Stimulated activated CD8-positive, alpha-beta memory T cell treated with anti-CD3 and anti-CD28 coated beads, Interleukin-7, amount 100 ng/mL, for 1 hour (primary cell): ENCODE data around the gene ANKFY1.

ENCODE experiments used
- DNase-seq, 2 donors: peaks; one replicate each; pipeline ENCODE4 v3.0.0-alpha.2; 2020; ENCODE audit warnings: low read depth in 2 of 2

ANKFY1 gene

DNA sequence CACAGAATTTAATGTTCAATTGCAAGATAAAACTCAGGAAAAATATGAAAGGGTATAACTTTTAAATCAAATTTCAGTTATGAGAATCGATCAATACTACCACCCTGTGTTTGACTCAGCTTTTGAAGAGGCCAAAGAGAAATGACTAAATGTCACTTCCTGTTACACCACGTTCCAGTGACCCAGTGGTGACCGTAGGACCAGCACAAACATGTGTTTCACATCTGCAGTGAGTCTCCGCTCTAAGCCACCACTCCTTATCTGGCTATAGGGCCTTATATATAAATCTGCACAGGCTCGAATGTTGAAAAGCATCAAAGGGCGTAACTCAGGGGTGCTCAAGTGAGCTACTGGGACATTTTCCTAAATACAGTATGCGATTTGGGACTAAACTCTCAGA, 84.7 kb downstream of the ANKFY1 start:
- no peak for DNase-seq

DNA sequence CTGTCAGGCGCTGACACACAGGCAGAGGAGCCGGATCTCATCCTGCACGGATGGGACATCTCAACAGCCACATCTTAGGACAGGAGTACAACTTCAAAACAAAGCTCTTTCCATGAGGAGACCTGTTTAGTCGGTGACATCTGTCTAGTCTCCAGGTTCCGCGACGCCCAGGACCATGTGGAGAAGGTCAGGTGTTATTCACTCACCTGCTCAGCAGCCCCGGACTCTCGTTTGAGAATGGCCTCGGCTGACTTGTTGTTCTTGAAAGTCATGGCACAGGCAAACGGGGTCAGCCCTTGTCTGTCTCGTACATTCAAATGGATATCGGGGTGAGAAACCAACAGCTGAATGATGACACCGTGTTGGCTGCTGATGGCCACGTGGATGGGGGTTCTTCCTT, 85.1 kb downstream of the ANKFY1 start:
- DNase-seq = no peak

DNA sequence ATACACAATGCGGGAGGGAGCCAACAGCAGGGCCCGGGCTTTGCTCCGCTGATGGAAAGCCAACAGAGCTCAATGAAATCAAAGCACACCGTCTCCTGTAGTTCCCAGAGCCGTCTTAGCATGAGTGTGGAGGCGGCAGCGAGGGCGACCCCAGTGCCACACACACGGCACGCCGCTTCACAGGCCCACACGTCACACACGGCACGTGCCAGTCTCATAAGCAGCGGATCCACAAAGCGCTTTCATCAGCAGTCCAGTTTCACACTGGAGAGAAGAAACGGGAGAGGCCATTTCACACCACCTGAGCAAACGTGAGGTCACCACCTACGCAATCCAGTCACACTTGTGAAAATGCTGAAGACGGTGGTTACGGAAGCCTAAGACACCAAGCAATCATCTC, 86.0 kb downstream of the ANKFY1 start:
- no peak for DNase-seq

DNA sequence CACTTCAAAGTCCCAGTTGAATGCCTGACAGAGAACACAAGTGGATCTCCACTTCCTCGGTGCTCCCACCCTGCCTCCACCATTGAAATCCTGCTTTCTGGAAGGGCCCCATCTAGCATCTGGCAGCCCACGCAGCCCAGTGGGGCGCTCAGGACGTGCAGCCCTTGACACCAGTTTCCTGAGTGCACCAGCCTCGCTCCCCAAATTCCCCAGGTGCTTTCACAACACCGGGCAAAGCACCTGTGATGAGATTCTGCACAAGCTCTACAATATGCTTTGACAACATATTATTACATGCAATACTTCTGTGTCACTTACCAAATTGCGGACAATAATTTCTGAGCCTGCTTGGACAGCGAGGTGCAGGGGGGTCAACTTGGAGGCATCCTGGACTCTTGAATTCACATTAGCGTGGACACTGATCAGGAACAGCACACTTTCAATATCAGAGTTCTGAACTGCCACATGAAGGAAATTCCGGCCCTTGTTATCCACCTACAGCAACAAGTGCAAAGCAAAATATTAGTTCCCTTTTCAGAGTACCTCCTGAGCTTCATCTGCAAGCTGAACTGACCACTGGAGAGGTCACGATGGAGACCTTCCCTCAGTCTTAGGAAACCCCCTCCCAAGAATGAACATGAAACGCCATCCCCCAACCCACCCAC, 86.8 kb downstream of the ANKFY1 start:
- no peak for DNase-seq

DNA sequence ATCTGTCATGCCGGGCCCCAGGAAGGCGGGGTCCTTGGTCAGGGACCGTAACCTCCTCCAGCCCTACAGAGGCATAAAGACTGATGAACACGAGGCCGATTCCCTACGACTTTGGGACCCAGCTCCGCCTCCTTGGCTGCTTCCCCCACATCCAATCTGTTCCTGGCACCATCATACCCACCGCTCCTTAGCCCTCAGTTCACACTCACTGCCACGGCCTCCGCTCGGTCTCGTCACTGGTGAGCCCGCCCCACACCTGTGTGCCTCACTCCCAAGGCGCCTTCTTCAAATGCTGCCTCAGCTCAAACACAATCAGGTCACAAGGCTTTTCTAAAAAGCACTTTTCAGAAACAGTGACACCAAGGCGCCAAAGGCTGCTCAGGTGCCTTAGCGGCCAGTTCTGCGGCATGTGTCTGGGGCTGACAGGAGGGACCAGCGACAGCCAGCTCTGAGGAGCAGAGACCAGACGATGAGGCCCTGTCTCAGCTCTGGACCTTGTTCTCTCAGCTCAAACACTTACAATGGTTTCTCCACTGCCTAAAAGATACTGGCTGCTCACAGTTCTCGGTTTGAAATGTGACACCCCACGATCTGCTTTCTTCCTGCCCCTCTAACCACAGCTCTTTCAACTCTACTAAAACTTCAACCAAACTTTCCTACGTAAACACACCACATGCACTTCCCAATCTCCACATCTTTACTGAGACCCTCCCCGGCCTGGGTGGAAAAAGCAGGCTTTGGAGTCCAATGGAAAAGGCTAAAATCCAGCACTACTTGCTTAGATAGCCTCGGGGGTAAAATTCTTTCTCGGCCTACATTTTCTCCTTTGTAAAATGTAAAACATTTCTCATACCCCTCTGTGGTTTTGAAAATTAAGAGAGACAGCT, 87.6 kb downstream of the ANKFY1 start:
- DNase-seq = no peak

DNA sequence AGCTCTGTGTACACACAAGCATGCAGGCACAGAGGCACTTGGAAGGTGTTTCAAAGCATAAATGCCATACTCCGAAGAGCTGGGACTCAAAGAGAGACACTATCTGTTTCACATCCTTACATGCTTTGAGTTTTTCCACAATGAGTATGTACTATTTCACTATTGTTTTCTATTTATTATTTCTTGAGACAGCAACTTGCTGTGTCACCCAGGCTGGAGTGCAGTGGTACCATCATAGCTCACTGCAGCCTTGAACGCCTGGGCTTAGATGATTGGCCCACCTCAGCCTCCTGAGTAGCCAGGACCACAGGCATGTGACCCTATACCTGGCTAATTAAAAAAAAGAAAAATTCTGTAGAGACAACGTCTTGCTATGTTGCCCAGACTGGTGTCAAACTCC, 89.2 kb downstream of the ANKFY1 start:
- no peak for DNase-seq

DNA sequence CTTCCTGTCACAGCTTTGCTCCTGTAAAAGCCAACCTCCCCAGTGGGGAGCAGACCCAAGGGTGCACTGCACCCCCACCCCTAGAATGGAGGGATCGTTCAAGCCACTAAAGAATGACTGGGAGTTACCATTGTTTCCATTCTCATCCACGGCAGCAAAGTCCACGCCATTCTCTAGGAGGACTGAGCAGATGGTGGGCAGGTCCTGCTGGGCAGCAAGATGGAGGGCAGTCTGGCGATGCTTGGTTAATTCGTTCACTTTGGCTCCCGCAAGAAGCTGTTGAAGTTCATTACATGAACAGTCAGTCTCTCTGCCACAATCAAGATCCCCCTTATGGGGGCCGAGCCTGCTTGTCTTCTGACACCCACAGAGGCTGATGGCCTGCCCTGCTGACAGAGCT, 90.0 kb downstream of the ANKFY1 start:
- no peak for DNase-seq

DNA sequence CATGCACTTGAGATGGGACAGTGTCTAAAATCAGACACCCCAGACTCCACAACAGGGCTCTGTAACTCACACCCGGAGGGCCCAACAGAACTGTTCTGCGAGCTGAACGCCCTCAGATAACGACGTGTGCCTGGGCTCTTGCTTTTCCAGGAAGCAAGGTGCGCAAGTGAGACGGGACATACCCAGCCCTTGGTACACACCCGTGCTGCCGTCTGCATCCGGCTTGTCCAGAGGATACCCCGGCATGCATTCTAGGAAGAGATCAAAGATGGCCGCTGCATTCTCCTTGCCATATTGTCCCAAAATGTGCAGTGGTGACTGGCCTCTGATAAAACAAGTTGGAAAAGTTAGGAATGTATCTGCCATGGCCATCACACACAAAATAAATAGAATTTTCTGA, 91.4 kb downstream of the ANKFY1 start:
- no peak for DNase-seq

DNA sequence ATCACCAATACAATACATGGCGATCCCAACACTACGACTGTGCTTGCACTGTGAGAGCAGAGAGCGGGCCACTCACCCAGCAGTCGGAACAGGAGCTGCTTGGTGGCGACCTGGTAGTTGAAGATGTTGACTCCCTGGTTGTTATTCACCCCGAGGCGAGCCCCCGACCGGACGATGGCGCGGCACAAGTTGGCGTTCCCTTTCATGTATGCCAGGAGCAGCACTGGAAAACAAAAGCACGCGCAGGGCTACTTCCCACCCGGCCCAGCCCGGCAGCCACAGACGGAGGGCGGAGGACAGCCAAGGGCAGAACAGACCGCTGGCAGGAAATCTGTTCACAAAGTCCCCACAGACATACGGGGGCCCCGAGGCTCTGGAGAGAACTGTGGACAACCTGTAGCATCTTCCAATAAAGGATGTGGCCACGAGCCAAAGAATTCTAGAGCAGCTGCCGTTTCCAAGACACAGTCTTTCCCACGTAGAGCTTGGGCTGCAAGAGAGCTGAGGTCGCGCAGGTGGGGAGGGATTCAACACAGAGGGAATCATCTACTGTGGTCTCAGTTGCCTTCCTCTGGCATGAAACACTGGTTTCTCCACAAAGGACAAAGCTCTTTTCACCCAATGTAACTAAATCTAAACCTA, 93.0 kb downstream of the ANKFY1 start:
- no peak for DNase-seq

DNA sequence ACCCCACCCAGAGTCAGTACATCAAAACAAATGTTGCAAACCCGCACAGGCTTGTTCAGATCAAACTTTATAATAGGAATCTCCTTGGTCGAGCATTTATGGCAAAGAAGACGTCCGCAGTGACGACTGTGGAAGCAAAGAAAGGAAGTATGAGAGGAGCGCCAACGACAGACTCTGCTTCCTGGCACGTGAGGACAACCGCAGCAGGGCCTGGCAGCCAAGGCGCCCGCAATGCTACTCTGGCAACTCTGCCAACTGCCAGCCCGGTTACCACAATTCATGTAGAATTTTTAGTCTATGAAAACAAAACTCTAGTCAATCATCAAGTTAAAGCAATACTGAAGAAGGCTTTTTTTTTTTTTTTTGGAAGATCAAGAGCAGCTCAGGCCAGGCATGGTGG, 96.0 kb downstream of the ANKFY1 start:
- no peak for DNase-seq

DNA sequence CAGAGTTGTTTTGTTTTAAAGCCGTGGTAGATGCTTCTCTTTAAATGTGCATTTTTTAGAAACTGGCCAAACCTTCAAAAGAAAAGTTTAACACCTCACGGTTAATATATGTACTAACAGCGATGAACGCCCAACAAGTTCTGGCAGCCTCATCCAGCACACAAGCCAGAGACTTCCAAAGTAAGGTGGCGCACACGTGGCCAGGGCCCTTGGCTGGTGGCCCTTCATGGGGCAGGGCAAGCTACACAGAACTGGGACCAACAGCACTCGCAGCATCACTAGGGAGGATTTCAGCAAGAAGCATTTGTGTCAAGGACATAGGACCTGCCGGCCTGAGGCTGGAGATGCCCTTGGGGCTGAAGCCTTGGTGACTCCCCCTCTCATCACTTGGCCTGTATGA, 97.4 kb downstream of the ANKFY1 start:
- no peak for DNase-seq

DNA sequence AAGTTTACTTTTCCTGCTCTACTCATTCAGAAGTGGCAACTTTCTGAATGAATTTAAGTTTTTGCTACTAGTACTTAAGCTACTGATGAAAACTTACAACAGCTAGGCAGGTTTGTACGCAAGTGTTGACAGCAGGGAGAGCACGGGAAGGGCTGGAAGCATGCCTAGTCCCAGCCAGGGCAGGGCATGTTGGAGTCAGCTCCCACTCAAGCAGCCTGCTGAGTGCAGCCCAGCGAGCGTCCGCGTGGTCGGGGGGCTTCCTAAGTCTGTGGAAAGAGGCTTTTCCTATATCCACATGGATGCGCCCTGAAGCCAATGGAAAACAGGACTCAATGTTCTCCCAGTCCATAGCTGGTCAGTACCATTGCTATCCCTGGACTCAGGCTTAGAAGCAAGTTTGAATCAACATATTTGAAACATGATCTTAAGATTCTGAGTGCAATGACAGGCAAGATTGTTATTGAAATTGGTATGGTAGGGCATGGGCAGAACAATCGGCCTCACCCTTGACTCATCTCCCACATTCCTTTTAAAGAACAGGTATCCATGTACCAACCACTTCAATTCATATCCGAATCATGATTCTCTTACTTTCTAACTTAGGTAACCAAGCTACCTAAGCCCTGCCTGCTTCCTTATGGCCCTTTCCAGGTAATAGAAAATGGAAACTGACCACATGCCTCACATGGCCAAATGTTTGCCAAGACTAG, 98.3 kb downstream of the ANKFY1 start:
- DNase-seq = no peak

DNA sequence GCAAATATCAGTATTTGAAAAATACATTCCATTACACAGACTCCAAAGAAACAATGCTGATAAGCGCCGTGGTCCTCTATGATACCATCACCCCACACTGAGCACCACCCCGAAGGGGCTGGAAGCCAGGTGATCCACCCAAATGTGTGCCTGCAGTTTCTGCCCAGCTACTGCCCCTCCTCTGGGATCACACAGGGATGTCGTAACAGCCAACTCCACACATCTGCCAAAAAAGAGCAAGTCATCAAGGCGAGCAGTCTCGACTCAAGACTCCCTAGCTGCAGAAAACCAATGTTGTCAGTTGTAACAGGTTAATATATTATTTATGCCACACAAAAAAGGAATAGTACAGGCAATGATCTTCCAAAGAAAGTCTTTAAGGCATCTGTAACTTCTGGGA, 99.8 kb downstream of the ANKFY1 start:
- no peak for DNase-seq

DNA sequence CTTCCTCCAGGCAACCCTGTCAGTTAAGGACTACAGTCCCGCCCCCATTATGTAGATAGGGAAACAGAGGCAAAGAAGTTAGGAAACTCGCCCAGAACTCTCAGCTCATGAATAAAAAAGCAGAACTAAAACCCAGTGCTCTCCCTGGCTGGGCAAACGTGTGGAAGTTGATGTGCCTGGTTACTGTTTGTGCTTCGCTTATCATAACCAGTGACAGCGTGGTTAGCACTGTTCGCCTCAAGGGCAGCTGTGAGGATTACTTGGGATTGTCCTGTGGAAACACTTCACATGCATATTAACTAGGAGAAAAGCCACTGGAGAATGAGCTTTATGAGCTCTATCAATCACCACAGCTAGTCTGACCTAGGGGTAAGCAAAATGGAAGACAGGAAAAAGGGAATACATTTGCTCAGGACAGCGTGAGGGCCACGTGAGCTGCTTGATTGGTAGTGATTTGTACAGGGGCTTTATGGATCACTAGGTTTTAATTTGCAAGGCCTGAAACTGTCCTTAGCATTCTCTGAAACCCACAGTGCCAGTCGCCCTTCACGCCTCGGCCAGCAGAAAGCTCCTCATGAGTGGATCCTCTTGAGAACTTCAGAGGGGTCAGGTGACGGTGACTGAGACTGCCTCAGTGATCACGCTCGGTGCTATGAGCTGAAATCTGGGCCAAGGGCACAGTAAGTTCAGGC, 100.9 kb downstream of the ANKFY1 start:
- DNase-seq = no peak

DNA sequence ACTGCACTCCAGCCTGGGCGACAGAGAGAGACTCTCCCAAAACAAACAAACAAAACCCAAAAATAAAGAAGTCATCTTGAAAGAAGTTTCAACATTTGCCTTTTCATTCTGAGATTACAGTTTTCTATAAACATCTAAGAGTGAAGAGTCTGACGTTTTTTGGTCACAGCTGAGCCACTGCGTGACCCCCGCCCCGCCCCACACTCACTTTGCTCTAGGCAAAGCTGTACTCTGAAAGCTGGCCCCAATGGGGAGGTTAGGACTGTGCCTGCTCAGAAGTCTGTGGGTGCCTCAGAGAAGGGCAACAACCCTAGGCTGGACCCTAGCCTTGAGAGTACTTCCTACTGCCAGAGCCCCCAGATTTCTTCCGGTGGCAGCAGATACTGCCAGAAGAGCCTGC, 101.5 kb downstream of the ANKFY1 start:
- no peak for DNase-seq

DNA sequence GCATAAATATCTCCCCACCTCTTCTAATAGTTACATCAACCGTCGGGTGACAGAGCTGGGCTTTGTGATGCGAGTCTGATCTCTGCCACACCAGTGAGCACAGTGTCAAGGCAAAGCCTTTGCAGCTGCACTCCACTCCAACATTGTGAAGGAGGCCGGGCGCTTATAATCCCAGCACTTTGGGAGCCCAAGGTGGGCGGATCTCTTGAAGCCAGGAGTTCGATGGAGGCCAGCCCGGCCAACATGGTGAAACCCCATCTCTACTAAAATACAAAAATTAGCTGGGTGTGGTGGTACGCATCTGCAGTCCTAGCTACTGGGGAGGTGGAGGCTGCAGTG, 101.8 kb downstream of the ANKFY1 start:
- no peak for DNase-seq

DNA sequence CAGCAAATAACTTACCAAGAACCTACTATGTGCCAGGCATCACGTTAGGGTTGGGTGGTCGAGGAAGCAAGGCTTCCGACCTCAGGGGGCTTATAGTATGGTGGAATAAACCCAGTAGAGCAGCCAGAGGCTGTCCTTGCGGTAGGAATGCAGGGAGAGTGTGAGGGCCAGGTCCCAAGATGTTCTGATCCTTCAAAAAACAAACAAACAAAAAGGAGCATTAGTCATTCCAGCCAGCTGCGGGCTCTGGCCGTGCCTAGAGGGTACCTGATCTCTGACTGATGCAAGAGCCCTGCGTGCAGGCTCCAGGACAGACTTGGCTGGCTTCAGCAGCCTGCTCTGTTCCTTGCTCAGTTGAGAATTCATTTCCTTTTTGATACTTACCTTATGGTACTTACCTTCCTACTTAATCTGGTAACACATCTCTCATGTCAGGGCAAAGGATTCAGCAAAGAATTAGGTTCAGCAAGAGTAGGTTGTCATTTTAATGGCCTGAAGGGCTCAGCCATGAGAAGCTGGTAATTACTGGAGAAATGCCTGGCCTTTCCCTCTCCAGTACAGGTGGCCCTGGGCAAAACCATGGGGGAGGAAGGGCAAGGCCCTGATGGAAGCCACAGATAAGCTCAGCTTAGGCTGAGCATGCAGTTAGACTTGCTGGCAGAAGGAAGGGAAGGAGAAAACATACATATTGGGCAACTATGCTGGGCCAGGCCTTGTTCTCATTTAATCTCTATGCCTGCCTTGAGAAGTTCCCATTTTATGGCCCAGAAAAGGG, 102.4 kb downstream of the ANKFY1 start:
- DNase-seq = no peak

DNA sequence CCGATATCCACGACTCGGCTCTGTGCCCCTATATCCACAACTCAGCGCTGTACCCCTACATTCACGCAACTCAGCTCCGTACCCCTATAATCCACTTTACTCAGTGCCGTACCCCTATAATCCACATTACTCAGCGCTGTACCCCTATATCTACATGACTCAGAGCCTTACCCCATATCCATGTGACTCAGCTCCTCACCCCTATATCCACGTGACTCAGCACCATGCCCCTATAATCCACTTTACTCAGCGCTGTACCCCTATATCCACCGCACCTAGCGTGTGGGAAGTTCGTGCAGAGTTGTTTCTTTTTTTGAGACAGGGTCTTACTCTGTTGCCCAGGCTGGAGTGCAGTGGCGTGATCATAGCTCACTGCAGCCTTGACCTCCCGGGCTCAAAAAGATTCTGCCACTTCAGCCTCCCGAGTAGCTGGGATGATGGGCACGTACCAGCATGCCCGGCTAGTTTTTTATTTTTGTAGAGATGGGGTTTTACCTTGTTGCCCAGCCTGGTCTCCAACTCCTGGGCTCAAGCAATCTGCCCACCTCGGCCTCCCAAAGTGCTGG, 103.4 kb downstream of the ANKFY1 start:
- no peak for DNase-seq

DNA sequence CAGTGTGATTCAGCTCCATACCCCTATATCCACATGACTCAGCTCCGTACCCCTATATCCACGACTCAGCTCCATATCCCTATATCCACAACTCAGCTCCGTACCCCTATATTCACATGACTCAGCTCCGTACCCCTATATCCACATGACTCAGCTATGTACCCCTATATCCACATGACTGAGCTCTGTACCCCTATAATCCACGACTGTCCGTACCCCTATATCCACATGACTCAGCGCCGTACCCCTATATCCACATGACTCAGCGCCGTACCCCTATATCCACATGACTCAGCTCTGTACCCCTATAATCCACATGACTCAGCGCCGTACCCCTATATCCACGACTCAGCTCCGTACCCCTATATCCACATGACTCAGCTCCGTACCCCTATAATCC, 104.0 kb downstream of the ANKFY1 start:
- no peak for DNase-seq

DNA sequence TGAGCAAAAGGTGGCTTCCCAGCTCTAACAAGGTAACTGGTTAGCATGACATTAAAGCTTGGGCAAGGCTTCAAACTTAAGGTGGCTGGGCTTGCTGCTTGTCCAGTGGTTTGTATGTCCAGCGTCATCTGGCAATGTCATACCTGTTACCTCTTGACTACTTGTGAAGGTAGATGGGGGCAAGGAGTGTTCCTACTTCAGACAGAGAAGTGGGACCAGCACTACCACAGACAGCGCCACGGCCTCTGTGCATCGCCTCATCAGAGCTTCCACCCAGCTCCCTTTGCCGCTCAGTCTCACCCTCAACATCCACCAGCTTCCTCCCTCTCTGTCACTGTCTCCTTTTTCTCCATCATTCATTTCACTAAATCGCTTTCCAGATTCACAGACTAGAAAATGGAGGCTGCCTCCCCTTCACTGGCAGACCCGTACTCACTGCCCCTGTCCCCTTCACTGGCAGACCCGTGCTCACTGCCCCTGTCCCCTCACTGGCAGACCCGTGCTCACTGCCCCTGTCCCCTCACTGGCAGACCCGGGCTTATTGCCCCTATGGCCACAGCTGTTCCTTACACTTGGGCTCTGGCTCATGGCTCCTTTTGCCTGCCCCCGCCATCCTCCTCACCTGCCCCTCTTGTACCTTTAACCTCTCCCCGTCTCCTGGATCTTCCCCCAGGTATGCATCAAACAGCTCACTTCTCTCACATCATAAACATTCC, 106.0 kb downstream of the ANKFY1 start:
- no peak for DNase-seq
